Right ventricle myocardium superior (tissue), 1 donor: ENCODE measurements around the gene FBXW5. TPM values are rescaled to one million over a fixed set of nuclear protein-coding genes. Genes with fewer than 3 reads are reported as not detected.

Source experiments
- ATAC-seq: fragments of 200-7000 bp; cut with Tn5 transposase; one replicate; pipeline ENCODE4 v1.9.1; 2020; ENCODE audit warnings: mild to moderate bottlenecking; ENCODE audit not compliant: poor library complexity
- DNase-seq: peaks from one replicate; pipeline ENCODE4 v3.0.0-alpha.2; 2020
- intact Hi-C: fragments of 100-400 bp; cut with DNase I; formaldehyde crosslinking; loops from one replicate; pipeline ENCODE4 v1.11.2; 2022
- total RNA-seq: library from RNA; stranded (reverse); fragmentation: NEBNext Ultra II Directional; extraction: Animal tissue kit (Norgen Biotek cat#: 25700); gene quantifications from one replicate; pipeline ENCODE4 v1.2.1, GENCODE V29; 2021
- donor health status: DM: no; HTN: yes; CAD: no; lungs with severe emphysema.

The FBXW5 gene
- total RNA-seq, 1 donor from 2014 or later = 142 TPM

GRCh38 chr9:136978865-136979544 lies 34.5 kb upstream of the FBXW5 start:
- intact Hi-C loops = no loop called here
- ATAC-seq (no peak), DNase-seq (no peak)

DNA sequence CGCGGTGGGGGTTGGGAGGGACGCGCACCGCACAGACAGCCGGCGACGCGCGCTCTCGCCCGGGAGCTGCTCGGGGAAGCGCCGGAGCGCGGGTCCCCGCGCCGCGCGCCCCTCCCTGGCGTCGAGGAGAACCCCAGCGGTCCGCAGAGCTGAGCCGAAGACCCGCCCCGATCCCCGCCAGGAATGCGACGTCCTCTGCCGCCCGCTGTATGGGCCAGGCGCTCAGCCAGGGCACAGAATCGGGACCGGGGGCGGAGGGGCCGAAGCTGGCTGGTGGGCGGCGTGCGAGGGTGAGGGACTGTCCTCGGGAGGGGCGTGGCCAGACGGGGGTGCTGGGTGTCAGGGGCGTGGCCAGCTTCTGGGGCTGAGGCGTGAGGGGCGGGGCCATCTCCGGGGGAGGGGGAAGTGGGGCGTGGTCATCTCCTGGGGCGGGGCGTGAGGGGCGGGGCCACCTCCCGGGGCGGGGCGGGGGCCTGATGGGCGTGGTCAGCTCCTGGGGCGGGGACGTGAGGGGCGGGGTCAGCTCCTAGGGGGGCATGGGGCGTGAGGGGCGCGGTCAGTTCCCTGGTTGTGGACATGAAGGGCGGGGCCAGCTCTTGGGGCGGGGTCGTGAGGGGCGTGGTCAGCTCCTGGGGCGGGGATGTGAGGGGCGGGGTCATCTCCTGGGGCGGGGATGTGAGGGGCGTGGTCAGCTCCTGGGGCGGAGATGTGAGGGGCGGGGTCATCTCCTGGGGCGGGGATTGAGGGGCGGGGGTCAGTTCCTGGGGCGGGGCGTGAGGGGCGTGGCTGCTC lies 33.7 kb upstream of the FBXW5 start:
- ATAC-seq = peak; percentile 51
- intact Hi-C loops = no loop called here
- peak; percentile 89 for DNase-seq

GRCh38 chr9:136977649-136978072 lies 33.1 kb upstream of the FBXW5 start:
- ATAC-seq (peak; percentile 1), DNase-seq (peak; percentile 64)
- intact Hi-C loops = loop anchor here (2.0 kb wide), 1 partner anchor 29 kb away; no protein-coding TSS in a partner anchor

GRCh38 chr9:136977223-136977622 lies 32.7 kb upstream of the FBXW5 start, which contains the start of gene PTGDS:
PTGDS (plus strand) TSS chr9:136977504; CDS start chr9:136977579, 75 bp downstream.
- intact Hi-C loops = loop anchor here (2.0 kb wide), 1 partner anchor 28 kb away; no protein-coding TSS in a partner anchor
- peak; percentile 91 for DNase-seq
- peak; percentile 59 for ATAC-seq

GRCh38 chr9:136975644-136976043 lies 31.1 kb upstream of the FBXW5 start:
- ATAC-seq (no peak), DNase-seq (peak; percentile 79)
- intact Hi-C loops = loop anchor here (2.0 kb wide), 1 partner anchor 27 kb away; no protein-coding TSS in a partner anchor

DNA sequence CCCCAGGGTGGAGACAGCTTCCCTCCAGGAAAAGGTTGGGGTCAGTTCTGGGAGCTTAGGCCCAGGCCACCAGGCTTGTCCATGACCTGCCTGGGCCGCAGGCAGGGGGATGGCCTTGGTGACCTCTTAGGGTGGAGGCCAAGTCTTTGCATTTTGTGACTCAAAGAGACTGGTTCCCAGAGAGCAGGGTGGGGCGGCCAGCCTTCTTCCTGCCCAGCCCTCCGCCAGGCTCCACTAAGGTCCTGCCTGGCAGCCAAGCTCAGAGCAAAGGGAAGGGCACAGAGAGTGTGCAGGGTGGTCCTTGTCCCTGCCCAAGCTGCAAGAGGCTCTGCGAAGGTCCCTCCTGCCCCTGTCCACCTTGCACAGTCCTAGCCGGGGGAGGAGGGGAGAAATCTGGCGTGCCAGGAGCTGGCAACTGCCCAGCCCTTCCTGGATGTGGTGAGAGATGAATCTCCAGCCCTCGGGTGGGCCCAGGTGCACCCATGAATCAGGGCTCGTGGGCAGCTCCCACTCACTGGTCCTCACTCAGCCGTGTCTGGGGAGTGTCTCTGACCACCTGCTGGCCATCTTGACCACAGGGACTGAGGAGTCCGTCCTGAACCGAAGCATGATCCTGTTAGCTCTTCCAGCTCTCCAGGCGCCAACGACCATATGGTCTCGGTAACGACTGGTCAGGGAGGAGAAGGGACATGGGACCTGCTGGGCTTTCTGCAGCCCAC lies 30.4 kb upstream of the FBXW5 start:
- ATAC-seq (no peak), DNase-seq (no peak)
- intact Hi-C loops = no loop called here

DNA sequence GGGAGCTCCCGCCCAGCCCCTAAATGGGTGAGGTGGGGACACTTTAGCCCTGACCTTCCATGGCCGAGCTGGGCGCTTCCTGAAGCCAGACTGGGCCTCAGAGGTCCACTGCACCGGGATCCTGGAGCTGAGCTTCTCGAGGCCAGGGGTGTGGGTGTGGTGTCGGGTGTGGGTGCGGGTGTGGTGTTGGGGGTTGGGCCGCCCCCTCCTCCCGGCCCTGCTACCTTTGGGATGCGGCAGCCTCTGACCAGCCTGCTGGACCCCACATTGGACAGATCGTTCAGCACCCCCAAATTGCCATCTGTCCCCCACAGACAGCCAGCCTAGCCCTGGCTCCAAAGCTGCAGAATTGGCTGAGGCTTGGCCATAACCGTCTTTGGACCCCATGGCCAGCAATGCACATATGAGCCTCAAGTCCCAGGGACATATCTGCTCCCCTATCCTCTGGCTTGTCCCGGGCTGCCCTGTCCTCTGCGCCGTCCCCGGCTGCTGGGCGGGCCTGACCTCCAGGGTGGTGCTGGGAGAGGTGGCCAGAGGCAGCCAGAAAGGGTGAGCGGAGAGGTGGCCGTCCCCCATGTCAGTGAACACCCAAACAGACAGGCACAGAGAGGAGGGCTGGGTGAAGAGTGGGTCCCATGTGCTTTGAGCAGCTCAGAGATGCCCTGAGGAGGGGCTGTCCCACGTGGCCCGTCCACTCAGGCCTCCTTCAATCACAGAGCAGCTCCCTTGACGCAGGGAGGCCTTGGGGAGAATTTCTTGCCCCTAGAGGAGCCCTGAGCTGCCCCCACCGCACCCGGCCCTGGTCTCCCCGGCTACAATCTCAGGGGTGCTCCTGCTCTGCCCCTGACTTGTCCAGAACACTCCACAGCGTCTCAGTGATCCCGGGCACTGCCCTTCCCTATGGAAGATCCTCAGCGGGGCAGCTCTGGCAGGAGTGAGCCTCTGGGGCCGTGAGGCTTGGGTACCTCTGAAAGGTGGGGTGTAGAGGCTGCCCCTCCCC lies 29.4 kb upstream of the FBXW5 start:
- no peak for DNase-seq
- intact Hi-C loops = no loop called here

DNA sequence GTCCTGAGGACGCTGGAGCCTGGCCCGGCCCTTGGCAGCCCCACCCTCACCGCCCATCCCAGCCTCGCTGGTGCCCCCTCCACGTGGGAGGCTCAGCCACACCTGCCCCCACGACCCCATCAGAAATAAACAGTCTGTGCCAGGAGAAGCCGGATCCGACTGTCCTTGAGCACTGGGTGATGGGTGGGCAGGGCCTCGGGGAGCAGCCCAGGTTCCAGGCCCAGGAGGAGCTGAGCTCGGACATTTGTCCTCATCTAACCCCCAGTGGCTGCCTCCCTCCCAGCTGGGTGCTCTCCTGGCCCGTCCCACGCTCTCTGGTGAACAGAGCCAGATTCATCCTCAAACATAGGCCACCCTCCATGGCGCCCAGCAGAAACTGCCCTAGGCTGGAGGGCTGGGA lies 28.2 kb upstream of the FBXW5 start:
- ATAC-seq (no peak), DNase-seq (no peak)
- intact Hi-C loops = no loop called here

More for the DNA sequence above, 29.4 kb upstream of the FBXW5 start:
- no peak for ATAC-seq

GRCh38 chr9:136972335-136972734 lies 27.8 kb upstream of the FBXW5 start:
- DNase-seq (no peak), ATAC-seq (no peak)
- intact Hi-C loops = no loop called here

DNA sequence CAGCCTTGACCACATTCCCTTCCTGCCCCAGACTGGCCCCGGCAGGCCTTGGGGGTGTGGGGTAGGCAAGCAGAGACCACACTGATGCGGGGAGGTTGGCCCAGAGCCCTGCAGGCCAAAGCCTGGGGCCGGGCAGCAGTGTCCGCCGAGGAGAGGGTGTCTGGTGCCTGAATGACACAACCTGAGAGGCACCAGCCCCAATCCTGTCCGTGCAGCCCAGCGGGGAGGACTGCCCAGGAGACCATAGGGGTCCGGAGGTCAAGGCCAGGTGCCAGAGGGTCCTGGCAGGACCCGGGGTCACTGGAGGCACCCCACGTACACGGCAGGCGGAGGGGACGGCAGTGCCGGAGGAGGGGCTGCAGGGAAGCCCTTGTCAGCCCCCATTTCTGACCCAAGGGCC lies 27.2 kb upstream of the FBXW5 start:
- DNase-seq (no peak), ATAC-seq (no peak)
- intact Hi-C loops = no loop called here

DNA sequence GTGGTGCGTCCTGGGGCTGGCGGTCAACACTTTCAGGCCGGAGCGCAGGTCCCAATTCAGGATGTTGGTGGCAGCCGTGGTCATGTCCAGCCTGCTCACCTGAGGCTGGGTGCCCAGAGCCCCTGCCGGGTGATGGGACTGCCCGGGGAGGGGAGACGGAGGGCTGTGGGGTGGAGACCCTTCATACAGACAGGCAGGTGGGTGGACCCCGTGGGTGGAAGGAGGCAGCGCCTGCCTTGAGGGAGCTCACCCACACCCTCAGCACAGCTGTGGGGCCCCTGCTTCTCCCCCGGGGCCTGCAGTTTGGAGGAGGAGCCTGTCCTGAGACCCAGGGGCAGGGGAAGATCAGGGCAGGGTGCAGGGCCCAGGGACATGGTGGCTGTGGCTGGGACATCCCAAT lies 25.8 kb upstream of the FBXW5 start:
- intact Hi-C loops = no loop called here
- DNase-seq (no peak), ATAC-seq (no peak)

DNA sequence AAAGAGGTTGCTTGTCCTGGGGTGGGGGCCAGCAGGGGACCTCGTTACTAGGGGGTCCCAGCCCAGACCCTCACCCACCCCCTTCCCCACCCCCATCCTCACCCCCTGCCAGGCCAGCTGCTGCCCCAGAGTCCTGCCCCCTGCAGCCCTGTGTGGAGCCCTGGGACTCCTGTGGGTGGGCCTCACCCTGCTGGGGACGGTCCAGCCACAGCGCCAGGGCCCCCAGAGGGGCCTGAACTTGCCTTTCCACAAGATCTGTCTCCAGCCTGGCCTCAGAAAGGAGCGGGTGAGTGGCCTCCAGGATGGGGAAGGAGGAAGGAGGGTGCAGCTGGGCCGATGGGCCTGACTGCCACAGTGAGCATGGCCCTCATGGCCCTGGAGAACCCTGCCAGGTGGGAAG lies 25.2 kb upstream of the FBXW5 start:
- intact Hi-C loops = no loop called here
- no peak for ATAC-seq
- no peak for DNase-seq

DNA sequence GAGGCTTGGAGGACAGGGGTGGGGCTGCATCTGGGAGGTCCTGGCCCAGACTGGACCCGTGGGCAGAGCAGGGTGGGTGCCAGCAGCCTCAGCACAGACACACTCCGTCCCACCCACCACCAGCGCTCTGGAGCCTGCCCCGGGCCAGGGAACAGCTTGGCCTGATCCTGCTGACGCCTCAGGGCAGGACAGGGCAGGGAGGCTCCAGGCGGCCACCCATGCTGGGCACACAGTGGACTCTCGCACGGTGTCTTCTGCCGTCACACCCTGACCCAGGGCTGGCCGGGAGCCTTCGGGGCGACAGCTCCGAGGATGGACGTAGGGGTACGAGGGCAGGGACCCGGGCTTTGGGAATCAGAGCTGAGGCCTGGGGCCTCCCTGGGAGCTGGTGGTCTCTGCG lies 24.6 kb upstream of the FBXW5 start:
- intact Hi-C loops = no loop called here
- DNase-seq (no peak), ATAC-seq (peak; percentile 15)

DNA sequence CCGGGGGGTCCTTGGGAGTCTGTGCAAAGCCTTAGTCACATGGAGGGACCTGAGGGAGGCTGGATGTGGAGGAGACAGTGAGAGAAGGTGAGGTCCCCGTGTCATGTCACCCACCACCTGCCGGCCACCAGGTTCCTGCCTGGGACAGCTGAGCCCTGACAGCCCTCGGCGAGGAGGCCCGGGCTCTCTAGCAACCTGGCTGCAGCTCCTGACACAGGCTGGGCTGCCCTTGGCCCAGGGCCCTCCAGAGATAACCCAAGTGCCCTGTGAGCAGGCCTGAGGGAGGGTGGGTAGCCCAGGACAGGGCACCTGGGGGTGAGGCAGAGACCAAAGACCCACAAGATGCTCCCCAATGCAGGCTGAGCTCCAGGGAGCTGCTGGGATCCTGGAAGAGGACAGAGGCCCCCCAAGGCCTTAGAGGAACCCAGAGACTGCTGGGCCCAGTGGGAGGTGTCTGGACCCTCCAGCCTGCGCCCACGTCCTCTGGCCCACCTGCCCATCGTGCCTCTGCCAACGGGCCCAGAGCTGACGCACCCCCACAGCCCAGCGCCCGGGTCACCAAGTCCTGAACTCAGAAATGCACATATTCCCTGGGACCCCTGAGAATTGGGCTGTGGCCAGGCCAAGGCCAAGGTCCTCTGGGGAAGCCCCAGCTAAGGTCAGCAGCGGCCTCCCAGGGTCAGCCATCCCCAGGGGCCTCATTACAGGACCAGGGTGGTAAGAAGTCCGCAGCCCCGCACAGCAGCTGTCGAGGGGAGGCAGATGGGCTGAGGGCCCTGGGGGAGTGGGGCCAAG lies 24.0 kb upstream of the FBXW5 start:
- no peak for DNase-seq
- peak; percentile 55 for ATAC-seq
- intact Hi-C loops = no loop called here

DNA sequence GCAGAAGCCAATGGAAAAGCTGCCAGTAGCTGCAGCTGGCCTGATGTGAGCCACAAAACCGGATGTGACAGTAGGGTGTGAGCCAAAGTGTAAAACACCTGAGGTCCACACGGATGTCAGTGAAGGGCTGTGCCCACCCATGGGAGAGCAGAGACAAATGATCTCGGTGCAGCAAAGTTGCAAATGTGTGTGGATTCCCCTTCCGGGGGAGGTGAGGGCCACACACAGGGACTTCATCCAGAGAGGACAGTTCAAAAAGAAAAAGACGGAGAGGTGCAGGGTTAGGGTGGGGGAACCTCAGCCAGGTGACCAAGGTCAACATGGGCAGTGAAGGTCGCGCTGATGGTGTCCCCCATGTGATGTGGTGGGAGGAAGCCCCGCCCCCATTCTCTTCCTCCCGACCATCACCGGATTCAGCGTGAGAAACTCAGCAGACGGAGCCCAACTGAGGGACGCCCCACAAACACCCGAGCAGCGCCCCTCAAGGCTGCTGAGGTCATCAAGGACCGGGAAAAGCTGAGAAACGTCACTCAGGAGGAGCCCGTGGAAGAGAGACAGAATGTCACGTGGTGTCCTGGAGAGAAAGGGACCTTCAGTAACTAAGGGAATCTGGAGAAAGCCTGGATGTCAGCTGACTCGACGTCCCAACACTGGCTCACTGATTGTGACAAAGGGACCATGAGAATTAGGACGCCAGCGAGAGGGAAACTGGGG lies 21.4 kb upstream of the FBXW5 start:
- ATAC-seq = no peak
- no peak for DNase-seq
- intact Hi-C loops = no loop called here

- no peak for ATAC-seq
- intact Hi-C loops = no loop called here
- no peak for DNase-seq
These were observed 20.4 kb upstream of the FBXW5 start for GRCh38 chr9:136964833-136965422.
